ENCODE results near the gene VWA5B1. TPM values are rescaled to one million over a fixed set of nuclear protein-coding genes. Genes with fewer than 3 reads are reported as not detected.

The VWA5B1 gene
- total and polyA plus RNA-seq, 2 of the 4 experiments (the other 2 are of a cell fraction), result not detected

GRCh38 chr1:20372676-20373075, 82.0 kb downstream of the VWA5B1 start:
- H3K79me1 ChIP-seq (ENCODE audit: low read depth in 1 of 2, low read length in 2 of 2), result no peaks in the 10 kb centered on the region
- no peaks in the 10 kb centered on the region for H4K20me1 ChIP-seq (ENCODE audit: insufficient read depth, low read length)
- no peak overlapping the region for H2BK120ac ChIP-seq (ENCODE audit: low read depth, low read length)
- in situ Hi-C loops (cut with MboI; ENCODE audit: low sequenced_read_pairs), result no loop called here
- no peak overlapping the region for H3K23ac ChIP-seq (ENCODE audit: low read depth, low read length)
- no peak overlapping the region for H3K56ac ChIP-seq (ENCODE audit: extremely low read depth, insufficient read depth, low read length)
- no peak overlapping the region for H2AFZ ChIP-seq (replicated peaks; ENCODE audit: low read length, poor library complexity)
- no peak overlapping the region for H3K18ac ChIP-seq (ENCODE audit: low read depth, low read length)
- ChIA-PET POLR2A (ENCODE audit: unreplicated experiment) (no interaction called here), CTCF (interaction anchor here (0.9 kb wide), 1 partner anchor 58 kb away, joined by 3 read pairs; no protein-coding TSS in a partner anchor)
- no peak overlapping the region for H2AK5ac ChIP-seq (ENCODE audit: low read depth, low read length)
- no peaks in the 10 kb centered on the region for H3K4me1 ChIP-seq (ENCODE audit: control insufficient read depth, insufficient read depth, low read length)
- H3K27ac ChIP-seq (ENCODE audit: insufficient read depth, low read length), result no peak overlapping the region
- no peak overlapping the region for H4K5ac ChIP-seq (ENCODE audit: low read depth, low read length)
- H4K91ac ChIP-seq (ENCODE audit: insufficient read depth, low read depth, low read length), result no peak overlapping the region
- ATAC-seq (ENCODE audit: low read depth), result no peak
- intact Hi-C loops (cut with micrococcal nuclease), result loop anchor here (10.0 kb wide), 1 partner anchor 458 kb away; no protein-coding TSS in a partner anchor
- H2BK5ac ChIP-seq (ENCODE audit: low read depth, low read length, poor library complexity, severe bottlenecking), result no peak overlapping the region
- H3K36me3 ChIP-seq (ENCODE audit: control insufficient read depth, insufficient read depth, low read length), result no peaks in the 10 kb centered on the region
- H3K9ac ChIP-seq (ENCODE audit: low read depth, low read length), result no peak overlapping the region
- H3K14ac ChIP-seq (replicated peaks; ENCODE audit: low read depth, low read length), result no peak overlapping the region
- no peak overlapping the region for H4K8ac ChIP-seq (ENCODE audit: low read depth in 2 of 2, low read length in 2 of 2)
- H2BK20ac ChIP-seq (ENCODE audit: low read depth, low read length), result no peak overlapping the region
- no peak overlapping the region for H3K4me2 ChIP-seq (ENCODE audit: low read depth, low read length)
- no CpG with 5 or more reads among the region's 4 CpGs for WGBS, 2 experiments (ENCODE audit: extremely low coverage in 2 of 2, insufficient read length in 1 of 2)
- no peak overlapping the region for H3K4ac ChIP-seq (ENCODE audit: low read depth, low read length)
- H3K9me3 ChIP-seq (ENCODE audit: control insufficient read depth, insufficient read depth, low read length), result no peaks in the 10 kb centered on the region
- peaks cover 4% of the 10 kb centered on the region; the same call in 1 of the 2 replicates for H3K9me1 ChIP-seq (ENCODE audit: insufficient read depth, low read length)
- H3K4me3 ChIP-seq (ENCODE audit: insufficient read depth, low read depth, low read length), result no peak overlapping the region
- no peak for TF ChIP-seq CEBPB (IDR thresholded peaks at IDR 0.05; ENCODE audit: low read depth, low read length)
- H2AK9ac ChIP-seq (replicated peaks; ENCODE audit: low read depth, low read length, poor library complexity), result no peak overlapping the region
- dilution Hi-C loops (cut with HindIII; ENCODE audit: low sequenced_read_pairs, unreplicated experiment), result no loop called here
- peaks cover 35% of the 10 kb centered on the region for H3K27me3 ChIP-seq (ENCODE audit: control insufficient read depth, insufficient read depth, low read length)
- no peak overlapping the region for H2BK15ac ChIP-seq (ENCODE audit: low read depth, low read length)
- BruUV-seq (replicated peaks), result no TSS peak
- no peak for DNase-seq

Measured in IMR-90 (cell line).